DMS 273 treated with DMSO at 0.1 percent for 48 hours (cell line): ENCODE results near the gene TRRAP.

Experiments used
- DNase-seq: peaks from one replicate; lab custom pipeline; 2025; lab: John Stamatoyannopoulos, UW

TRRAP gene

GRCh38 chr7:99061001-99061776 lies 182.9 kb downstream of the TRRAP start:
- DNase-seq, result no peak
